Measurements from ENCODE around the gene CPEB3. TPM values are rescaled to one million over a fixed set of nuclear protein-coding genes. Genes with fewer than 3 reads are reported as not detected.

CPEB3 gene
- total and polyA plus RNA-seq, 2 donors (not counting 1 experiment from before 2014, with no cell fraction given) = 0.37 to 0.66 TPM

DNA sequence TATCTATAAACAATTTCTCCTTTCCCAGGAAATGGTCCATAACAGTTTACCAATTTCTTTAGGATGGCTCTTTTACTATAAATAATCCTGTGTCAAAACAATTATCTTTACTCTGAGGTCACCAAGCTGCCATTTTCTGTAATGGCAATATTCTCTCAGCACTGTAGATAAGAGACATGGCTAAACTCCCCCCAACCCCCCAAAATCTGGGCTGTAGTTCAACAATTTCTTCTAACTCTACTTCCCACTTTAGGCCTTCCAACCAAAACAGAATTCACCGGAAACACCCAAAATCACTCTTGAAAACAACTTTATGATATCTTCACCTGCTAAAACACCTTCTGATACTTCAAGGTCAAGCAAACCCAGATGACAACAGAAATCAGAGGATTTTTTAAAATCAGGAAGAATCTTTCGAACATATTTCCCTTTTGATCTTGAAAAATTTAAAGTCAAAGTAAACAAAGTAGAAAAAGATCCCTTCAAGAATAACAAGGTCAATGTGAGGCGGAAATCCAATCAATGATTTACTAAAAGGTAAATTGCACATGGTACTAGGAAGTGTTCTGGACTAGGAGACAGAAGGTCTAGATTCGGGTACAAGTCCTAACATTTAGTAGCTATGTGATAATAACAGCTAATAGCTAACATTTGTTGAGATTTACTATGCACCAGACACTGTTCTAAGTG, 176.8 kb downstream of the CPEB3 start:
- H3K79me2 ChIP-seq (ENCODE audit: control insufficient read depth, insufficient read depth, low read length) = no peaks in the 10 kb centered on the region
- H3K4me1 ChIP-seq (ENCODE audit: control insufficient read depth, extremely low read depth, insufficient read depth, low read length) = peaks cover 2% of the 10 kb centered on the region
- H4K20me1 ChIP-seq (ENCODE audit: control insufficient read depth, extremely low read depth, insufficient read depth, low read length) = no peaks in the 10 kb centered on the region
- H3K9me3 ChIP-seq (ENCODE audit: control insufficient read depth, insufficient read depth, low read depth, low read length) = no peaks in the 10 kb centered on the region
- no peak for DNase-seq (ENCODE audit: low read depth in 2 of 2)
- H3K27me3 ChIP-seq (ENCODE audit: control insufficient read depth, insufficient read depth, low read length) = no peaks in the 10 kb centered on the region
- H3K4me2 ChIP-seq (ENCODE audit: extremely low read depth, insufficient read depth, low read length) = no peak overlapping the region
- no peak overlapping the region for H3K27ac ChIP-seq (ENCODE audit: insufficient read depth, low read length)
- no peak overlapping the region for H3K4me3 ChIP-seq (replicated peaks in 1 of 4; ENCODE audit: control extremely low read depth in 1 of 4, insufficient read depth in 1 of 4, low read depth in 3 of 4, low read length in 4 of 4)
- no peak overlapping the region for H2AFZ ChIP-seq (ENCODE audit: low read length)
- no peaks in the 10 kb centered on the region for H3K36me3 ChIP-seq (ENCODE audit: control insufficient read depth, insufficient read depth, low read length)
- TF ChIP-seq, protein P1, sequence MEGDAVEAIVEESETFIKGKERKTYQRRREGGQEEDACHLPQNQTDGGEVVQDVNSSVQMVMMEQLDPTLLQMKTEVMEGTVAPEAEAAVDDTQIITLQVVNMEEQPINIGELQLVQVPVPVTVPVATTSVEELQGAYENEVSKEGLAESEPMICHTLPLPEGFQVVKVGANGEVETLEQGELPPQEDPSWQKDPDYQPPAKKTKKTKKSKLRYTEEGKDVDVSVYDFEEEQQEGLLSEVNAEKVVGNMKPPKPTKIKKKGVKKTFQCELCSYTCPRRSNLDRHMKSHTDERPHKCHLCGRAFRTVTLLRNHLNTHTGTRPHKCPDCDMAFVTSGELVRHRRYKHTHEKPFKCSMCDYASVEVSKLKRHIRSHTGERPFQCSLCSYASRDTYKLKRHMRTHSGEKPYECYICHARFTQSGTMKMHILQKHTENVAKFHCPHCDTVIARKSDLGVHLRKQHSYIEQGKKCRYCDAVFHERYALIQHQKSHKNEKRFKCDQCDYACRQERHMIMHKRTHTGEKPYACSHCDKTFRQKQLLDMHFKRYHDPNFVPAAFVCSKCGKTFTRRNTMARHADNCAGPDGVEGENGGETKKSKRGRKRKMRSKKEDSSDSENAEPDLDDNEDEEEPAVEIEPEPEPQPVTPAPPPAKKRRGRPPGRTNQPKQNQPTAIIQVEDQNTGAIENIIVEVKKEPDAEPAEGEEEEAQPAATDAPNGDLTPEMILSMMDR (conservative IDR thresholded peaks at IDR 0.05 in 1 of 2, IDR thresholded peaks at IDR 0.05 in 1 of 2; ENCODE audit: low read depth in 1 of 2, low read length in 2 of 2) = no peak
- TF ChIP-seq EZH2 (IDR thresholded peaks at IDR 0.05; ENCODE audit: low read length, missing control alignments) = no peak
- H3K9ac ChIP-seq (ENCODE audit: insufficient read depth, low read length) = no peak overlapping the region

DNA sequence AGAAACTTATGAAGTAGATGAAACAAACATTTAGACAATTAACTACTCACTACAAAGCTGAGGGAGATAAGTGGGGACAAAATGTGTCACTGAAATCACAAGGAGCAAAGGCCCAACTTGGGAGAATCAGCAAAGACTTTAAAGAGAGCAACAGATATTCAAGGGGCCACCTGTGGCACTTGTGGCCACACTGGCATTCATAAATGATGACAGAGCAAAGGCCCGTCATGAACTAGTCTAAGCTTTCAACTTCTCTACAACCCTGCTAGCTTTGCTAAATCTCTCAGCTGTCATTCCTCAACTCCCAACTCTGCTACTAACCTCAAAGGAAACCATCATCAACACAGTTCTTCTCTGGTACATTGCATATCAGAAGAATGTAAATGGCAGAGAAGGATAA, 178.4 kb downstream of the CPEB3 start:
- no peak overlapping the region for H3K4me3 ChIP-seq (replicated peaks in 1 of 4; ENCODE audit: control extremely low read depth in 1 of 4, insufficient read depth in 1 of 4, low read depth in 3 of 4, low read length in 4 of 4)
- H3K9ac ChIP-seq (ENCODE audit: insufficient read depth, low read length) = no peak overlapping the region
- DNase-seq (ENCODE audit: low read depth in 2 of 2) = no peak
- no peak overlapping the region for H3K4me2 ChIP-seq (ENCODE audit: extremely low read depth, insufficient read depth, low read length)
- H3K79me2 ChIP-seq (ENCODE audit: control insufficient read depth, insufficient read depth, low read length) = no peaks in the 10 kb centered on the region
- H3K9me3 ChIP-seq (ENCODE audit: control insufficient read depth, insufficient read depth, low read depth, low read length) = no peaks in the 10 kb centered on the region
- no peak for TF ChIP-seq EZH2 (IDR thresholded peaks at IDR 0.05; ENCODE audit: low read length, missing control alignments)
- TF ChIP-seq, protein P1 (conservative IDR thresholded peaks at IDR 0.05 in 1 of 2, IDR thresholded peaks at IDR 0.05 in 1 of 2; ENCODE audit: low read depth in 1 of 2, low read length in 2 of 2) = no peak
- H4K20me1 ChIP-seq (ENCODE audit: control insufficient read depth, extremely low read depth, insufficient read depth, low read length) = no peaks in the 10 kb centered on the region
- no peak overlapping the region for H2AFZ ChIP-seq (ENCODE audit: low read length)
- H3K36me3 ChIP-seq (ENCODE audit: control insufficient read depth, insufficient read depth, low read length) = no peaks in the 10 kb centered on the region
- no peaks in the 10 kb centered on the region for H3K27me3 ChIP-seq (ENCODE audit: control insufficient read depth, insufficient read depth, low read length)
- peaks cover 2% of the 10 kb centered on the region for H3K4me1 ChIP-seq (ENCODE audit: control insufficient read depth, extremely low read depth, insufficient read depth, low read length)
- H3K27ac ChIP-seq (ENCODE audit: insufficient read depth, low read length) = no peak overlapping the region

DNA sequence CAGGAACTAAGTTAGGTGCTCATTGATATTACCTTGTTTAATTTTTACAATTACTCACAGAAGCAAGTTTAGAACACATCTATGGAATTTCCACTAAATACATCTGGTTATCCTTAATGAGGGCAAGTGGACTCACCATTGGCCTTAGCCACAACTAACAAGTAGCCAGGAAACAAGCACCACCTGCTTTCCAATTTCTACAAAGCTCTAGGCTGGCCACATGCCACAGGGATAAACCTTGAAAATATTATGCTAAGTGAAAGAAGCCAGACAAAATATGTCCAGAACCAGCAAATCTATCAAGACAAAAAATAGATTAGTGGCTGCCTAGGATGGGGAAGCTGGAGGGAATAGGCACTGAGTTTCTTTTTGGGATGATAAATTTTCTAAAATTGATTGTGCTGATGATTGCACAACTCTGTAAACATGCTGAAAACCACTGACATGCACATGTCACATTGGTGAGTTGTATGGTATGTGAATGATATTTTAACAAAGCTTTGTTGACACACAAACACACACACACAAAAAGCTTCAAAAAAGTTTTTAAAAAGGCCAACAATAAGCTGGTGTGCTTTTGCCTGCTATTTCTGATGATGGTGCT, 179.4 kb downstream of the CPEB3 start:
- H3K27me3 ChIP-seq (ENCODE audit: control insufficient read depth, insufficient read depth, low read length) = no peaks in the 10 kb centered on the region
- no peak overlapping the region for H2AFZ ChIP-seq (ENCODE audit: low read length)
- H3K4me2 ChIP-seq (ENCODE audit: extremely low read depth, insufficient read depth, low read length) = no peak overlapping the region
- H3K36me3 ChIP-seq (ENCODE audit: control insufficient read depth, insufficient read depth, low read length) = no peaks in the 10 kb centered on the region
- no peaks in the 10 kb centered on the region for H4K20me1 ChIP-seq (ENCODE audit: control insufficient read depth, extremely low read depth, insufficient read depth, low read length)
- TF ChIP-seq EZH2 (IDR thresholded peaks at IDR 0.05; ENCODE audit: low read length, missing control alignments) = no peak
- TF ChIP-seq, protein P1 (conservative IDR thresholded peaks at IDR 0.05 in 1 of 2, IDR thresholded peaks at IDR 0.05 in 1 of 2; ENCODE audit: low read depth in 1 of 2, low read length in 2 of 2) = no peak
- no peaks in the 10 kb centered on the region for H3K79me2 ChIP-seq (ENCODE audit: control insufficient read depth, insufficient read depth, low read length)
- peaks cover 2% of the 10 kb centered on the region for H3K4me1 ChIP-seq (ENCODE audit: control insufficient read depth, extremely low read depth, insufficient read depth, low read length)
- H3K27ac ChIP-seq (ENCODE audit: insufficient read depth, low read length) = no peak overlapping the region
- H3K9ac ChIP-seq (ENCODE audit: insufficient read depth, low read length) = no peak overlapping the region
- H3K4me3 ChIP-seq (replicated peaks in 1 of 4; ENCODE audit: control extremely low read depth in 1 of 4, insufficient read depth in 1 of 4, low read depth in 3 of 4, low read length in 4 of 4) = no peak overlapping the region
- H3K9me3 ChIP-seq (ENCODE audit: control insufficient read depth, insufficient read depth, low read depth, low read length) = no peaks in the 10 kb centered on the region
- no peak for DNase-seq (ENCODE audit: low read depth in 2 of 2)
